ENCODE measurements around the gene GCNT1. TPM values are rescaled to one million over a fixed set of nuclear protein-coding genes. Genes with fewer than 3 reads are reported as not detected.
A peak's percentile ranks its signal among the peaks of the same experiment; 100 is the strongest.

The GCNT1 gene
- total RNA-seq, 2 experiments from 2014 or later, result 7.7 to 8.0 TPM

DNA sequence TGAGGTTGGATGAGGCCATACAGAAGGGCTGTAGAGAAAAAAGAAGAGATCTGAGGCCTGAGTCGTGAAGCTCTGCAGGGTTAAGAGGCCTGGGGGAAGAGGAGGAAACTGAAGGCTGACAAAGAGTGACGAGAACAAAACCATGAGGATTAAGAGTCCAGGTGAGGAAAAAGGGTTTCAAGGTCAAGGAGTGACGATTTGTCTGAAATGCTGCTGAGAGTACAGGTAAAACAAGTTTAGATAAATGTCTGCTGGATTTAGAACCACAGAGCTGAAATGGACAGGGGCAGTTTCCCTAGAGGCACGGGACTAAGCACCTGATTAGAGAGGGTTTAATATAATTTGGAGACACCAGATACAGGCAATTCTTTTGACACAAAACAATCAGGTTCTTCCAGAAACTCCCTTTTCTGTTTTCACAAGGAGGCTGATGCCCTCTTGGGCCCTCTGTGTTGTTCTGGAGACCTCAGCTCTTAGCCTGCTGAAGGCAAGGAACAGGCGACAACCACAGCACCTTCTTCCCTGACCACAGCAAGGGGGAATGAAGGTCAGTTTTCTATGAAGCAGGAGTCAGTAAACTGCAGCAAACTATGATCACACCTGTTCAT lies 14.6 kb upstream of the GCNT1 start:
- no peak overlapping the region for H3K4me3 Mint-ChIP-seq
- no peaks in the 10 kb centered on the region for H3K9me3 Mint-ChIP-seq (ENCODE audit: insufficient read depth)
- H3K4me1 Mint-ChIP-seq (ENCODE audit: low read depth), result peaks cover 44% of the 10 kb centered on the region
- CTCF ChIA-PET, result interaction anchor here (1.0 to 10.1 kb wide), 2 partner anchors 18 to 213 kb away, joined by 4 to 89 read pairs; no protein-coding TSS in a partner anchor
- no peak overlapping the region for H3K27ac Mint-ChIP-seq
- no peak for DNase-seq
- H3K27me3 Mint-ChIP-seq (ENCODE audit: low read depth), result no peaks in the 10 kb centered on the region
- peaks cover 2% of the 10 kb centered on the region for H3K36me3 Mint-ChIP-seq (ENCODE audit: low read depth)
- no peak for ATAC-seq
- POLR2A ChIA-PET, result interaction anchor here (1.4 kb wide), 1 partner anchor 49 kb away, joined by 3 read pairs; no protein-coding TSS in a partner anchor

DNA sequence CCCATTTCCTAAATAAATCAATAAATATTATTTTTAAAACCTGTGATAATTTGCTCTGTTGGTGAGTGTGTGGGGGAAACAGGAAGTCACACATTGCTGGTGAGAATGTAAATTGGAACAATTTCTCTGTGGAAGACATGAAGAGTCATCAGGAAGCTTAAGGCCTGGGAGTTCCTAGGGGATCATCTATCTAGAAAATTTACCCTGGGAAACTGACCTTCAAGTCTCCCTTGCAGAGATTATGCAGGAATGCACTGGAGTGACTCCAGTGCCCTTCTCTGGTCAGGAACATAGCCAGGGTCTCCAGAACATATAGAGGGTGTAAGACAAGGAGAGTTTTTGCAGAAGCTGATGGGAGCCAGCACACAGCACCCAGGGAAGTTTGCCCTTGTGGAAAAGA lies 13.0 kb upstream of the GCNT1 start:
- H3K27ac Mint-ChIP-seq, result no peak overlapping the region
- no peak overlapping the region for H3K4me3 Mint-ChIP-seq
- H3K36me3 Mint-ChIP-seq (ENCODE audit: low read depth), result peaks cover 2% of the 10 kb centered on the region
- H3K4me1 Mint-ChIP-seq (ENCODE audit: low read depth), result peaks cover 37% of the 10 kb centered on the region
- ChIA-PET POLR2A (interaction anchor here (1.3 kb wide), 1 partner anchor 10 kb away, joined by 3 read pairs; no protein-coding TSS in a partner anchor), CTCF (interaction anchor here (1.1 to 10.1 kb wide), 6 partner anchors 51 to 311 kb away, joined by 3 to 89 read pairs (median 4); partner anchors contain the start of gene RFK)
- no peak for ATAC-seq
- no peak for DNase-seq
- H3K27me3 Mint-ChIP-seq (ENCODE audit: low read depth), result no peaks in the 10 kb centered on the region
- no peaks in the 10 kb centered on the region for H3K9me3 Mint-ChIP-seq (ENCODE audit: insufficient read depth)

DNA sequence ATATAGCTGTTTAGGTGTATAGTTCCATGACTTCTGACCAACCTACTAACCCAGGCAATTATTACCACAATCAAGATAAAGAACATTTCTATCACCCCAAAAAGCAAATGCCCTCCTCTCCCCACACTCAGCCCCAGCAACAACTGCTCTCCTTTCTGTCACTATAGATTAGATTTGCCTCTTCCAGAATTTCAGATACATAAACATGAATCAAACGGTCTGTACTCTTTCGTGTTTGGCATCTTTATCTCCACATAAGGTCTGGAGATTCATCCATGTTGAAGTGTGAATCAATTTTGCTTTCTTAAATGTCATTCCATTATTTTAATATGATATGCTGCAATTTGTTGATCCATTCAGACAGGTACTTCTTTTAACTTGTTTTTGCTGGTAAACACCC lies 10.5 kb upstream of the GCNT1 start:
- POLR2A ChIA-PET, result no interaction called here
- DNase-seq, result no peak
- Mint-ChIP-seq H3K9me3 (ENCODE audit: insufficient read depth) (no peaks in the 10 kb centered on the region), H3K4me1 (ENCODE audit: low read depth) (peaks cover 25% of the 10 kb centered on the region), H3K27ac (no peak overlapping the region), H3K4me3 (no peak overlapping the region), H3K36me3 (ENCODE audit: low read depth) (no peaks in the 10 kb centered on the region), H3K27me3 (ENCODE audit: low read depth) (no peaks in the 10 kb centered on the region)
- no peak for ATAC-seq
- CTCF ChIA-PET, result interaction anchor here (0.9 to 10.1 kb wide), 7 partner anchors 46 to 255 kb away, joined by 3 to 89 read pairs (median 3); no protein-coding TSS in a partner anchor

DNA sequence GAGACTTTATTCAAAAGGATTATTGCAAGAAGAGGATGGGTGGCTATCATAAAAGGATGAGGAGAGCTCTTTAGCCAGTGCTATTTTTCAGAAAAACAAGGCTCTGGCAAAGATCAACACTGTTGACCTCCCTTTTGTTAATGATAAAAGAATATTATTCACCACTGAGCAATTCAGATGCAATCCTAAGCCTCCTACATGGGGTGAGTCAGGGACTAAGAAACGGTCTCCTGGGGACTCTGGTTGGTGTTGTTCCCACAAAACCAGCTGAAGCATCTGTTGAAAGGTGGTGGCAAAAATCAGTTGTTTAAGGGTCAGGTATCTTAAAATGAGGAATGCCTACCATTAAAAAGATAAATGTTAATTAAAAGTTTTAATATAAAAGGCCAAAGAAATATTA lies 7.7 kb upstream of the GCNT1 start:
- Mint-ChIP-seq H3K27ac (no peak overlapping the region), H3K4me3 (no peak overlapping the region), H3K27me3 (ENCODE audit: low read depth) (no peaks in the 10 kb centered on the region), H3K4me1 (ENCODE audit: low read depth) (peaks cover 11% of the 10 kb centered on the region), H3K36me3 (ENCODE audit: low read depth) (no peaks in the 10 kb centered on the region), H3K9me3 (ENCODE audit: insufficient read depth) (no peaks in the 10 kb centered on the region)
- ChIA-PET POLR2A (no interaction called here), CTCF (interaction anchor here (1.6 to 6.0 kb wide), 3 partner anchors 207 to 252 kb away, joined by 6 to 54 read pairs (median 7); no protein-coding TSS in a partner anchor)
- no peak for DNase-seq
- ATAC-seq, result no peak

DNA sequence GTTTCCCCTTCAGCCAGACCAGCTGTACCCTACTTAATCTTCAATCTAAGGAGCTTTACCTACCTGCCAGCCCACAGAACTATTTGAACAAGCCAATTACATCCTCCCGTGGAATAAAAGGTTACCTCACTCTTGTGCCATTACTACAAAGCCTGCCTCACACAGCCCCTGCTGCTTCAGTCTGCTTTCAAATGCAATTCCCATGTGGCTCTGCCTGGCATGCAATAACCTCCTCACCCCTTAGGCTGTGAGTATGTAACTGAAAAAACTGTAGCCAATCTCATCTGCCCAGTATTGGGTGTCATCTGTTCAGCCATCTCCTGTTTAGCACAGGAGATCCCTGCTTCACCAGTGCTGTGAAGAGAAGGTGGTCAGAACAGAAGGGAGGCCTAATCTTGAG lies 6.1 kb upstream of the GCNT1 start:
- DNase-seq (no peak), ATAC-seq (no peak)
- Mint-ChIP-seq H3K4me3 (no peak overlapping the region), H3K36me3 (ENCODE audit: low read depth) (no peaks in the 10 kb centered on the region), H3K9me3 (ENCODE audit: insufficient read depth) (no peaks in the 10 kb centered on the region), H3K4me1 (ENCODE audit: low read depth) (peaks cover 15% of the 10 kb centered on the region), H3K27me3 (ENCODE audit: low read depth) (no peaks in the 10 kb centered on the region), H3K27ac (no peak overlapping the region)
- POLR2A ChIA-PET, result interaction anchor here (0.7 kb wide), 1 partner anchor 59 kb away, joined by 3 read pairs; the partner anchor contains the start of gene RFK
- CTCF ChIA-PET, result interaction anchor here (1.1 to 6.0 kb wide), 3 partner anchors 10 to 251 kb away, joined by 6 to 54 read pairs (median 8); no protein-coding TSS in a partner anchor

DNA sequence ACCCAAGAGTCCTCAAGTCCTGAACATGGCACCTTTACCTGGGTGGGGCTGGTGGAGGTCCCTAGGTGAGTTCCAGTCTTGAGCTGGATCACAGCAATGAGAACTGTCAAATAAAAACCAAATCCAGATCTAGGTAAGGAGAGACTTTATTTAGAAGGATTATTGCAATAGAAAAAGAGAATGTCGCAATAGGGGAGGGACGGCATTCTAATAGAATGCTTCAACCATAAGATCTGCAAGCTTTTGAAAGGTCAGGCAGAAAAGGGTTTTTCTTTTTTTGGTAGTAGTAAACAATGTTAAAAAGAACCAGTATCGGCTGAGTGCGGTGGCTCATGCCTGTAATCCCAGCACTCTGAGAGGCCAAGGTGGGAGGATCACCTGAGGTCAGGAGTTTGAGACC lies 5.2 kb upstream of the GCNT1 start:
- DNase-seq (no peak), ATAC-seq (no peak)
- H3K9me3 Mint-ChIP-seq (ENCODE audit: insufficient read depth), result no peaks in the 10 kb centered on the region
- CTCF ChIA-PET, result interaction anchor here (0.8 to 7.6 kb wide), 3 partner anchors 9 to 250 kb away, joined by 4 to 71 read pairs (median 8); no protein-coding TSS in a partner anchor
- H3K4me3 Mint-ChIP-seq, result no peak overlapping the region
- H3K27ac Mint-ChIP-seq, result no peak overlapping the region
- H3K36me3 Mint-ChIP-seq (ENCODE audit: low read depth), result no peaks in the 10 kb centered on the region
- H3K27me3 Mint-ChIP-seq (ENCODE audit: low read depth), result no peaks in the 10 kb centered on the region
- peaks cover 18% of the 10 kb centered on the region for H3K4me1 Mint-ChIP-seq (ENCODE audit: low read depth)
- POLR2A ChIA-PET, result interaction anchor here (0.7 kb wide), 1 partner anchor 59 kb away, joined by 3 read pairs; the partner anchor contains the start of gene RFK

DNA sequence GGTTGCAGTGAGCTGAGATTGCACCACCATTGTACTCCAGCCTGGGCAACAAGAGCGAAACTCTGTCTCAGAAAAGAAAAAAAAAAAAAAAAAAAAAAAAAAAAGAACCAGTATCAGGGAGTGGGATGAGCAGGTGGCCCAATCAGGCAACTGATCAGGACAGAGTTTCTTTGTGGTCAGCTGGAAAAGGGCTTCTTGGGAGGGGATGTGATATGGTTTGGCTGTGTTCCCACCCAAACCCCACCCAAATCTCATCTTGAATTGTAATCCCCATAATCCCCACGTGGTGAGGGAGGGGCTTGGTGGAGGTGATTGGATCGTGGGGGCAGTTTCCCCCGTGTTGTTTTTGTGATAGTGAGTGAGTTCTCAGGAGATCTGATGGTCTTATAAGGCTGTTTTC lies 4.7 kb upstream of the GCNT1 start:
- DNase-seq (no peak), ATAC-seq (no peak)
- ChIA-PET POLR2A (no interaction called here), CTCF (interaction anchor here (0.8 to 7.6 kb wide), 2 partner anchors 203 to 249 kb away, joined by 4 to 71 read pairs; no protein-coding TSS in a partner anchor)
- Mint-ChIP-seq H3K4me1 (ENCODE audit: low read depth) (peaks cover 18% of the 10 kb centered on the region), H3K27ac (no peak overlapping the region), H3K36me3 (ENCODE audit: low read depth) (no peaks in the 10 kb centered on the region), H3K4me3 (no peak overlapping the region), H3K9me3 (ENCODE audit: insufficient read depth) (no peaks in the 10 kb centered on the region), H3K27me3 (ENCODE audit: low read depth) (no peaks in the 10 kb centered on the region)

DNA sequence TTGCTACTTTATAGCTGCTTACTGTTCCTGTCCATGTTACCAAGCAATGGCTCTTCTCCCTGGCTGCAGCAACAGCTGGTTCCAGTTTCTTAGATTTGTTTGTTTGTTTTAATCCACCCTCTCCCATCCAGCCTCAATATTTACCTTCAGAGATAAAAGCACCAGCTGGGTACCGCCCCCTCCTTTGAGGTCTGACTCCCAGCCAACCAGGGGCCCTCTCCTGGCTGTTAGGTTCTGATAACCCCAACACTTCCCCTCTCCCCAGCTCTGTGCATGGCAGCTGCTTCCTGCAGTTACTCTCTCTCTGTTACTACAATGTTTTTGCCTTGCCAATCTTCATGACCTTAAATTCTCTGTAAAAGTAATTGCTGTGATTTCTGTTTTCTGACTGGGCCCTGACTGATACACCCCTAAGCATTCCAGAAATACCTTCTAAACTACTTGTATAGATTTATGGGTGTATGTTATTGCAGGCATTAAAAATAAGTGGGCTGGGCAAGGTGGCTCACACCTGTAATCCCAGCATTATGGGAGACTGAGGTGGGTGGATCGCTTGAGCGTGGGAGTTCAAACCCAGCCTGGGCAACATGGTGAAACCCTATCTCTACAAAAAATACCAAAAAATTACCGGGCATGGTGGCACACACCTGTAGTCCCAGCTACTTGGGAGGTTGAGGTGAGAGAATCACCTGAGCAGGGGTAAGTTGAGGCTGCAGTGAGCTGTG lies 2.6 kb upstream of the GCNT1 start:
- Mint-ChIP-seq H3K27me3 (ENCODE audit: low read depth) (no peaks in the 10 kb centered on the region), H3K4me1 (ENCODE audit: low read depth) (peaks cover 28% of the 10 kb centered on the region), H3K4me3 (no peak overlapping the region), H3K9me3 (ENCODE audit: insufficient read depth) (no peaks in the 10 kb centered on the region), H3K27ac (peak overlapping the region; percentile 17), H3K36me3 (ENCODE audit: low read depth) (no peaks in the 10 kb centered on the region)
- POLR2A ChIA-PET, result interaction anchor here (0.9 to 1.9 kb wide), 3 partner anchors 10 to 202 kb away, joined by 3 to 10 read pairs (median 3); partner anchors contain the start of gene RFK
- DNase-seq (peak; percentile 73), ATAC-seq (peak; percentile 24)
- CTCF ChIA-PET, result interaction anchor here (0.7 to 7.6 kb wide), 7 partner anchors 37 to 247 kb away, joined by 3 to 71 read pairs (median 4); no protein-coding TSS in a partner anchor

DNA sequence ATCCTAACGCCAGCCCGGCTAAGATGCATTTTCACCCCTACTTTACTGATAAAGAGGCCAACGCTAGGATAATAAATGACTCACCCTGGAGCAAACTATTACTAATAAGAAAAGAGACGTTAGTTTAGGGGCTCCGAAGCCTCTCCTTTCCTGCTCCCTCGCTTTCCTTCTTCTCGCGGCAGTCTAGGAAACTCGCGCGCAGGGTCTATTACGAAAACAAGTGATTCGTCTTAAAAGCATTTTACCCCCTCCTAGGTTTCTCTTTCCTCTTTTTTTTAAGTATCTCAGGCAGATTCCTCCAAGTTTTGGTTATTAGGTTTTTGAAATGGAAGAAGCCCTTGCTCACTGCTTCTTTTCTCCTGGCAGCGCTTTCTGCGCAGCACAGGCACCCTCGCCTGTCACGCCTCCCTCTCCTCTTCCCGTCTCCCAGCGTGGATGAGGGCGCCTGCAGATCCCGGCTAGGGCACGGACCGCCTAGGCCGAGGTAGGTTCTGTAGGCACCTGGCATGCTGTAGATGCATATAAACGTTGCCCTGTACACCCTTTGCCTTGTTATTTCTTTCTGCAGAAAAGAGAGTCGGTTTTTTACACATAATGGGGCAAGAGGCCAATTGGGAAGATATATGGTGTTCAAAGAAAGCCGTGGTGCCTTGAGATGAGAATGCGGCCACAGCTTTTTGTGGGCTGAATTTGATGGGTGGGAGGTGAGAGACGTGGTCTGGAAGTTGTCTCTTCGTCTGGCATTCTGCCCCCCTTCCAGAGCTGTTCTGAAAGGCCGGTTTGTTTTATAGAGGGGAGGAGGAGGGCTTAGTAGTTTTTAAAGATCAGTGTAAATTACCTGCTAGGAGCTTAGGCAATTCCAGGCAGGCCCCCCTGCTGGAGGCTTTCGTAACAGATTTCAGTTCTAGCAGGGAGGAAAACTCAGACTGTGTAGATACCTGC lies 983 bp downstream of the GCNT1 start:
- ChIA-PET CTCF (interaction anchor here (0.7 to 7.6 kb wide), 8 partner anchors 8 to 244 kb away, joined by 3 to 71 read pairs (median 4); no protein-coding TSS in a partner anchor), POLR2A (interaction anchor here (1.0 to 1.7 kb wide), 6 partner anchors 8 to 199 kb away, joined by 3 to 7 read pairs (median 4); partner anchors contain the start of gene RFK)
- Mint-ChIP-seq H3K27me3 (ENCODE audit: low read depth) (no peaks in the 10 kb centered on the region), H3K4me1 (ENCODE audit: low read depth) (peaks cover 35% of the 10 kb centered on the region), H3K27ac (peak overlapping the region; percentile 88), H3K4me3 (peak overlapping the region; percentile 96), H3K36me3 (ENCODE audit: low read depth) (peaks cover 9% of the 10 kb centered on the region), H3K9me3 (ENCODE audit: insufficient read depth) (no peaks in the 10 kb centered on the region)
- ATAC-seq (no peak), DNase-seq (no peak)

DNA sequence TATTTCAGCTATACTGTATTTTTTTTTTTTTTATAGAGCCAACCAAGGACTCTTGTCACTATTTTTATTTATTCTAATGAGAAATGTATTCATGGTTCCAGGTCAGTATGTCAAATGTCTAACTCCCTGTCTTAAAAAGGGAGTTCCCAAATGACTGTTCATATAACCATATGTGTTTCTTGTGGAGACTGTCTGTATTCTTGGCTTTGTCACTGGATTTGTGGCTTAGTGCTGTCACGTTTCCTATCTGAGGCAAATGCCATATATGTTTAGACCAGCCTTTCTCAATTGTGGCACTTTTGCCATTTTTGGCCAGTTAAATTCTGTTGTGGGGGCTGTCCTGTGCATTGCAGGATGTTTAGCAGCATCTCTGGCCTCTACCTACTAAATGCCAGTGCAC lies 3.1 kb downstream of the GCNT1 start:
- CTCF ChIA-PET, result interaction anchor here (1.5 to 1.7 kb wide), 2 partner anchors 9 to 18 kb away, joined by 4 to 8 read pairs; no protein-coding TSS in a partner anchor
- no peaks in the 10 kb centered on the region for H3K9me3 Mint-ChIP-seq (ENCODE audit: insufficient read depth)

DNA sequence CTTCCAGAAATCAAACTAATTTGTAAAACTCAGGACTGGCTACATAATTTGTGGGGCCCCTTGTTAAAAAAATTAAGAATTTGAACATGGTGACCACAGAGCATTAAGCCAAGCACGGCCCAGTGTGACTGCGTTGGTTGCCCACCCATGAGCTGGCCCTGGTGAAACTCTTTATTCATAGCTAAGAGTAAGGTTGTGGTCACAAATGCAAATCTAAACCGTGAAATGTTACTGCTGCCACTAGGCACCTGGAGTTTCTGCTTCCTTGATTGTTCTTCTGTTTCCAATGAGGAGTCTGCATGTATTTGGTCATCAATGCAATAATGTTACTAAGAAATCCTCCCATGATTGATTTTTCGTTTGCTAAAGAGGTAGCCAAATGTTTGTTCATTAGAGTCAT lies 4.2 kb downstream of the GCNT1 start:
- Mint-ChIP-seq H3K9me3 (ENCODE audit: insufficient read depth) (no peaks in the 10 kb centered on the region), H3K36me3 (ENCODE audit: low read depth) (peaks cover 14% of the 10 kb centered on the region), H3K27ac (no peak overlapping the region), H3K27me3 (ENCODE audit: low read depth) (no peaks in the 10 kb centered on the region), H3K4me3 (no peak overlapping the region), H3K4me1 (ENCODE audit: low read depth) (peaks cover 34% of the 10 kb centered on the region)
- ChIA-PET CTCF (interaction anchor here (1.2 to 1.7 kb wide), 3 partner anchors 10 to 241 kb away, joined by 3 to 8 read pairs (median 4); no protein-coding TSS in a partner anchor), POLR2A (no interaction called here)
- no peak for ATAC-seq
- no peak for DNase-seq

More for the DNA sequence above, 3.1 kb downstream of the GCNT1 start:
- H3K27me3 Mint-ChIP-seq (ENCODE audit: low read depth), result no peaks in the 10 kb centered on the region
- H3K4me1 Mint-ChIP-seq (ENCODE audit: low read depth), result peaks cover 37% of the 10 kb centered on the region
- POLR2A ChIA-PET, result no interaction called here
- no peak overlapping the region for H3K27ac Mint-ChIP-seq
- no peak for DNase-seq
- peaks cover 14% of the 10 kb centered on the region for H3K36me3 Mint-ChIP-seq (ENCODE audit: low read depth)
- no peak overlapping the region for H3K4me3 Mint-ChIP-seq
- no peak for ATAC-seq
